DND-41 (cell line): ENCODE data around the gene RPL32.
"Not testable (repeated sequence)": the region's sequence is repeated elsewhere in the genome, so short reads cannot be mapped to it uniquely, and the experiment has no call there.

ENCODE experiments used
- ATAC-seq: fragments of 200-7000 bp; cut with Tn5 transposase; 3 replicates; pipeline ENCODE4 v1.9.1; 2021; ENCODE audit warnings: low read depth; ENCODE audit not compliant: insufficient read depth
- DNase-seq: peaks from one replicate; pipeline ENCODE4 v3.0.0-alpha.2; 2020
- H2AFZ ChIP-seq: 2 replicates; pipeline ENCODE4 v1.6.0; 2012; ENCODE audit warnings: low read depth, low read length
- H3K27ac ChIP-seq: 2 replicates; pipeline ENCODE4 v1.5.1; 2012; ENCODE audit warnings: low read length, inconsistent platforms
- H3K27me3 ChIP-seq: fragments of 200-600 bp; sonication (generic); 2 replicates; pipeline ENCODE4 v1.6.0; 2012; ENCODE audit warnings: low read length, mild to moderate bottlenecking, inconsistent platforms; ENCODE audit not compliant: insufficient read depth, poor library complexity
- H3K36me3 ChIP-seq: 2 replicates; pipeline ENCODE4 v1.5.1; 2012; ENCODE audit warnings: low read length, inconsistent platforms; ENCODE audit not compliant: insufficient read depth
- H3K4me1 ChIP-seq: 2 replicates; pipeline ENCODE4 v1.5.1; 2012; ENCODE audit warnings: mild to moderate bottlenecking, low read length; ENCODE audit not compliant: insufficient read depth
- H3K4me2 ChIP-seq: 2 replicates; pipeline ENCODE4 v1.6.0; 2012; ENCODE audit warnings: mild to moderate bottlenecking, moderate library complexity, low read length, inconsistent platforms; ENCODE audit not compliant: insufficient read depth
- H3K4me3 ChIP-seq, 2 experiments: fragments of 200-600 bp in 1 of 2; shearing (Covaris generic) in 1 of 2; 2 replicates each; pipeline ENCODE4 v1.5.1; 2012 to 2016; ENCODE audit warnings: inconsistent platforms in 2 of 2, low read length in 2 of 2, mild to moderate bottlenecking in 2 of 2, low read depth in 1 of 2, moderate library complexity in 1 of 2
- H3K79me2 ChIP-seq: 2 replicates; pipeline ENCODE4 v1.6.0; 2012; ENCODE audit warnings: low read length, inconsistent platforms; ENCODE audit not compliant: insufficient read depth
- H3K9ac ChIP-seq: 2 replicates; pipeline ENCODE4 v1.6.0; 2012; ENCODE audit warnings: low read depth, mild to moderate bottlenecking, inconsistent platforms, low read length, moderate library complexity
- H3K9me3 ChIP-seq: 2 replicates; pipeline ENCODE4 v1.5.1; 2012; ENCODE audit warnings: low read length, moderate library complexity, mild to moderate bottlenecking, inconsistent platforms; ENCODE audit not compliant: insufficient read depth, severe bottlenecking
- H4K20me1 ChIP-seq: 2 replicates; pipeline ENCODE4 v1.6.0; 2012; ENCODE audit warnings: low read length; ENCODE audit not compliant: insufficient read depth
- EZH2 ChIP-seq: IDR thresholded peaks from 3 replicates; pipeline ENCODE4 v1.6.1; 2012; ENCODE audit warnings: borderline replicate concordance, low read depth, mild to moderate bottlenecking, moderate library complexity, low read length, inconsistent platforms; ENCODE audit not compliant: severe bottlenecking
- TF ChIP-seq, protein P1 (sequence below): IDR thresholded peaks from 2 replicates; pipeline ENCODE4 v1.5.1; 2012; ENCODE audit warnings: borderline replicate concordance, low read length, moderate library complexity, mild to moderate bottlenecking; ENCODE audit not compliant: poor library complexity, severe bottlenecking; ENCODE audit errors: extremely low read depth

The RPL32 gene

DNA sequence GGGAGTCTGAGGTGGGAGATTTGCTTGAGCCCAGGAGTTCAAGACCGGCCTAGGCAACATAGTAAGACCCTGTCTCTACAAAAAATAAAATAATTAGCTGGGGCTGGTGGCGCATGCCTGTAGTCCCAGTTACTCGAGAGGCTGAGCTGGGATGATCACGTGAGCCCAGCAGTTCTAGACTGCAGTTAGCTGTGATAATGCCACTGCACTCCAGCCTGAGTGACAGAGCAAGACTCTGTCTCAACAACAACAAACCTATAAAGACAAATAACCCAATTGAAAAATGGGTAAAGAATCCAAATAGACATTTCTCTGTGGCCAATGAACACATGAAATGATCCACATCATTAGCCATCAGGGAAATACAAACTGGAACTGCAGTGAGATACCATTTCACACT is 1.1 kb upstream of the RPL32 start:
- peak overlapping the region; percentile 93 for H2AFZ ChIP-seq
- no peaks in the 10 kb centered on the region for H3K9me3 ChIP-seq
- peaks cover 58% of the 10 kb centered on the region for H3K4me1 ChIP-seq
- H3K4me3 ChIP-seq = no peak overlapping the region
- ATAC-seq (no peak), DNase-seq (no peak)
- peaks cover 38% of the 10 kb centered on the region for H4K20me1 ChIP-seq
- 0 out of 2 replicates have a peak overlapping the region, but pooled peaks have one; percentile 82 for H3K4me2 ChIP-seq
- peaks cover 39% of the 10 kb centered on the region for H3K79me2 ChIP-seq
- TF ChIP-seq, protein P1, sequence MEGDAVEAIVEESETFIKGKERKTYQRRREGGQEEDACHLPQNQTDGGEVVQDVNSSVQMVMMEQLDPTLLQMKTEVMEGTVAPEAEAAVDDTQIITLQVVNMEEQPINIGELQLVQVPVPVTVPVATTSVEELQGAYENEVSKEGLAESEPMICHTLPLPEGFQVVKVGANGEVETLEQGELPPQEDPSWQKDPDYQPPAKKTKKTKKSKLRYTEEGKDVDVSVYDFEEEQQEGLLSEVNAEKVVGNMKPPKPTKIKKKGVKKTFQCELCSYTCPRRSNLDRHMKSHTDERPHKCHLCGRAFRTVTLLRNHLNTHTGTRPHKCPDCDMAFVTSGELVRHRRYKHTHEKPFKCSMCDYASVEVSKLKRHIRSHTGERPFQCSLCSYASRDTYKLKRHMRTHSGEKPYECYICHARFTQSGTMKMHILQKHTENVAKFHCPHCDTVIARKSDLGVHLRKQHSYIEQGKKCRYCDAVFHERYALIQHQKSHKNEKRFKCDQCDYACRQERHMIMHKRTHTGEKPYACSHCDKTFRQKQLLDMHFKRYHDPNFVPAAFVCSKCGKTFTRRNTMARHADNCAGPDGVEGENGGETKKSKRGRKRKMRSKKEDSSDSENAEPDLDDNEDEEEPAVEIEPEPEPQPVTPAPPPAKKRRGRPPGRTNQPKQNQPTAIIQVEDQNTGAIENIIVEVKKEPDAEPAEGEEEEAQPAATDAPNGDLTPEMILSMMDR = no peak
- no peak for TF ChIP-seq EZH2
- H3K27me3 ChIP-seq = no peaks in the 10 kb centered on the region
- H3K27ac ChIP-seq = peak overlapping the region; percentile 92
- H3K36me3 ChIP-seq = peaks cover 39% of the 10 kb centered on the region
- peak overlapping the region; percentile 91 for H3K9ac ChIP-seq

DNA sequence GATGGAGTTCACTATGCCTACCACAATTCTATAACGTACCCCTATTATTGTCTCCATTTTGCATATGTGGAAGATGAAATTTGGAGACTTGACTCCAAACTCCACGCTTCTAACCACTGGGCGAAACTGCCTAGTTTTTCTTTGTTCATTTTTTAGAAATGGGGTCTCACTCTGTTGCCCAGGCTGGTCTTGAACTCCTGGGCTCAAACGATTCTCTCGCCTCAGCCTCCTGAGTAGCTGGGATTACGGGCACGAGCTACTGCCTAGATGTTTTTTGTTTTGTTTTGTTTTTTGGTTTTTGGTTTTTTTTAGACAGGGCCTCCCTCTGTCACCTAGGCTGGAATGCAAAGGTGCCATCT is 584 bp upstream of the RPL32 start:
- ATAC-seq = 0 out of 3 replicates have a peak, but pooled peaks have one; percentile 5
- H3K79me2 ChIP-seq = peaks cover 44% of the 10 kb centered on the region
- no peaks in the 10 kb centered on the region for H3K27me3 ChIP-seq
- peak overlapping the region; percentile 92 for H3K27ac ChIP-seq
- peak overlapping the region; percentile 93 for H2AFZ ChIP-seq
- TF ChIP-seq, protein P1 = no peak
- no peak for TF ChIP-seq EZH2
- peak overlapping the region; percentile 91 for H3K9ac ChIP-seq
- H3K4me1 ChIP-seq = peaks cover 56% of the 10 kb centered on the region
- H3K9me3 ChIP-seq = no peaks in the 10 kb centered on the region
- no peak for DNase-seq
- H4K20me1 ChIP-seq = peaks cover 43% of the 10 kb centered on the region
- peaks cover 44% of the 10 kb centered on the region for H3K36me3 ChIP-seq
- peak overlapping the region; percentile 82 for H3K4me2 ChIP-seq
- peak overlapping the region in 1 of 2 experiments; percentile 94; a peak in 2 of 4 replicates for H3K4me3 ChIP-seq

DNA sequence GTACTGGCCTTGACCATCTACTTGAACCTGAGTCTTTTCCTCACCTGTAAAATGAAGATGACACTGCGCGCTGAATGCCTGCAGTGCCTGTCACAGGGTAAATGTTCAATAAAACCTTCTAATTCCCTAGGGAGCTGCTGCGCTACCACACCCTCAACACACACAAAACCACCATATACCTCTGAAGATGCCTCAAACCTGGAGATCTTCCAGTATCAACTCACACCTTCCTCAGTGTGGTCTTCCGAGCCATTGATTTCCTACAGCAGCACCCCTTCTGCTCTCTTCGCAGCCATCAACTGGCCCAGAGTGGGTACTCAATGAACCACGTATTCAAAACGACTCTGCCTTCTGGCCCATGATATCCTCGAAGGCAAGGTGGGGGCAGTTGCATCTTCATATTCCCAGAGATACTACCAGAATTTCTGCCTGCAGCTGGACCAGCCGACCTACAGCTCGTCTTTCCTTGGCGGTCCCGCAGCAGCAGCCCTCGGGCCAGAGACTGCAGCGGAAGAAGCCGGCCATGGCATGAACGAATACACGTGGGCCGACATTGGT is 695 bp downstream of the RPL32 start:
- no peaks in the 10 kb centered on the region for H3K27me3 ChIP-seq
- peaks cover 56% of the 10 kb centered on the region for H3K79me2 ChIP-seq
- peak overlapping the region; percentile 93 for H2AFZ ChIP-seq
- H3K27ac ChIP-seq = peak overlapping the region; percentile 92
- peak overlapping the region; percentile 80 to 94 for H3K4me3 ChIP-seq
- peaks cover 56% of the 10 kb centered on the region for H4K20me1 ChIP-seq
- peak overlapping the region; percentile 82 for H3K4me2 ChIP-seq
- ATAC-seq = peak; percentile 44
- TF ChIP-seq, protein P1 = no peak
- TF ChIP-seq EZH2 = no peak
- peaks cover 57% of the 10 kb centered on the region for H3K36me3 ChIP-seq
- no peak for DNase-seq
- peak overlapping the region; percentile 91 for H3K9ac ChIP-seq
- peaks cover 43% of the 10 kb centered on the region for H3K4me1 ChIP-seq
- no peaks in the 10 kb centered on the region for H3K9me3 ChIP-seq

DNA sequence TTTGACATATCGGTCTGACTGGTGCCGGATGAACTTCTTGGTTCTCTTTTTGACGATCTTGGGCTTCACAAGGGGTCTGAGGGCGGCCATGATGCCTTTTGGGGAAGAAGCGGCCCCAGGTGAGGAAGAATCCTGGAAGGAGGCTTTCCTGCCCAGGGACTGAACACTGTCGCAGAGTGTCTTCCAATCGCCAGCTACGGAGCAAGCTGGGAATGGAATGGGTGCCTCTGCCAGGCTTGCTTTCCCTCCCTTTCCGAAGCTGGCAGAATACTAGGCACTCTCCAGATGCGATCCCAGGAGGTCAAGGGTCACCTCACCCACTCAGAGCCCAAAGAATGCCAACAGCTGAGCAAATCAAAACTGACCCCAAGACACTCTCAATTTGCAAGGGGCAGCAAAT is 1.2 kb downstream of the RPL32 start:
- Histone ChIP-seq H3K79me2 (peaks cover 58% of the 10 kb centered on the region), H3K9ac (peak overlapping the region; percentile 91), H4K20me1 (peaks cover 60% of the 10 kb centered on the region), H3K36me3 (peaks cover 62% of the 10 kb centered on the region), H3K4me2 (peak overlapping the region; percentile 82), H3K4me3 (peak overlapping the region; percentile 80 to 94; a peak in 3 of 4 replicates), H3K27ac (peak overlapping the region; percentile 92), H3K4me1 (peaks cover 39% of the 10 kb centered on the region)
- not testable (repeated sequence) for H3K27me3 ChIP-seq, H3K9me3 ChIP-seq, DNase-seq, H2AFZ ChIP-seq, ATAC-seq
